ELF-1 (cell line): ENCODE measurements around the gene BCORL1.
A peak's percentile ranks its signal among the peaks of the same experiment; 100 is the strongest.

Experiments used
- DNase-seq: peaks from one replicate; pipeline ENCODE4 v3.0.0-alpha.2; 2016; ENCODE audit warnings: low read depth, low spot score

Gene BCORL1

DNA sequence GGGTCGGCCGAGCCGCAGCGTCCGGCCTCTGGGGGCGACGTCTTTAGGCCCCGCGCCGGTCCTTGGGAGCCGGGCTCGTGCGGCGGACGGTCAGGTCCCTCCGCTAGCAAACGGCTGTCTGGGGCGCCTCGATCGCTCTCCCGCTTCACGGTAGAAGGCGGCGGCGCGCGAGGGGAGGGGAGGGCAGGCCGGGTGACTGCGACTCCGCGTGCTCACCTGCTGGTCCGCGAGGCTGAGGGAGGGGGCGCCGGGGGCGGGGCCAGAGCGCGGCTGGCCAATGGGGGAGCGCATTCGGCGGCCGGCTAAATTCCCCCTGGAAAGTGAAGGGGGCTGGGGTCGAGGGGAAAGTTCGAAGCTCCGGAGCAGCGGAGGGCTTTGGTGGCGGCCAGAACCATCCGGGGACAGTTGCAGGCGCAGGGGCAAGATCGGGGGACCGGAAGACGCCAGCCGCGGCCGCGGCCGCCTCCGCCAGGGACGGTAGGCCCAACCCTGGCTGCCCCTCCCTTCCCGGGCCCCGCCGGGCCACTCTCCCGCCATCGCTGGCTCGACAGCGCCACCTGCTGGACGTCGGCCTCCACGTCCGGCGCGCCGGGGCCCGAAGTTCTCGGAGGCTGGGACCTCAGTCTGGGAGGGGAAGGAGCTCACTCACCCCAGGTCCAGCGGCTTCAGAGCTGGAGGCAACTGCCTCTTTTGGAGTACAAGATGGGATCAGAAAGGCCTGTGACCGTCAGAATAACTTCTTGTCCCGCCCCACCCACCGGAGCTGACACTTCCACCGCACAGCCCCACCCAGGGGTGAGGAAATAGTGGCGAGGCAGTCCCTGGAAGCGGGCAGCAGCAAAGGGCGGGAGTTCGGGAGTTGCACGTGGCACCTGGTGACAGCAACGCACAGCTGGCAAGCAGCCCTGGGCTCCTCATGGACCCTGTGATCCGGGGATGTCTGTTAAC lies 78.0 kb downstream of the BCORL1 start:
- DNase-seq = peak; percentile 95

GRCh38 chrX:130066975-130067615 lies 84.7 kb downstream of the BCORL1 start:
- DNase-seq = no peak

- DNase-seq = no peak
Observed at GRCh38 chrX:130071611-130072344, 89.3 kb downstream of the BCORL1 start.

DNA sequence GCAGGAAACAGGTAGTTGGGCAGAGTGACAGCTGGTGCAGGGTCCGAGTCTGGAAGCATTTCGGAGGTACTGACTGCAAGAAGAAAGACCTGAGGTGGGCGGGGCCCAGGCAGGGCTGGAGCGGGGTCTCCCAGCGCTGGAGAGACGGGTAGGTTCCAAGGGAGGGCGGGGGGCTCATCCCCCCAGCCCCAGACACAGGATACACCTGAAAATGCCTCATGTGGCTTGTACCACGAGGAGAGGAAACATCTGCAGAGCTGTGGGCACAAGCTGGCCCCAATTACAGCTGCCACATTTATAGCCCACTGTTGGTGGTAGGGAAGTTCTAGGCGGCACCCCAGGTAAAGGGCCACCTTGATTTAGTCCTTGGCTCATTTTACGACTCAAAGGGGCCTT lies 89.9 kb downstream of the BCORL1 start:
- no peak for DNase-seq

- no peak for DNase-seq
Observed at GRCh38 chrX:130075777-130076176, 93.3 kb downstream of the BCORL1 start.

DNA sequence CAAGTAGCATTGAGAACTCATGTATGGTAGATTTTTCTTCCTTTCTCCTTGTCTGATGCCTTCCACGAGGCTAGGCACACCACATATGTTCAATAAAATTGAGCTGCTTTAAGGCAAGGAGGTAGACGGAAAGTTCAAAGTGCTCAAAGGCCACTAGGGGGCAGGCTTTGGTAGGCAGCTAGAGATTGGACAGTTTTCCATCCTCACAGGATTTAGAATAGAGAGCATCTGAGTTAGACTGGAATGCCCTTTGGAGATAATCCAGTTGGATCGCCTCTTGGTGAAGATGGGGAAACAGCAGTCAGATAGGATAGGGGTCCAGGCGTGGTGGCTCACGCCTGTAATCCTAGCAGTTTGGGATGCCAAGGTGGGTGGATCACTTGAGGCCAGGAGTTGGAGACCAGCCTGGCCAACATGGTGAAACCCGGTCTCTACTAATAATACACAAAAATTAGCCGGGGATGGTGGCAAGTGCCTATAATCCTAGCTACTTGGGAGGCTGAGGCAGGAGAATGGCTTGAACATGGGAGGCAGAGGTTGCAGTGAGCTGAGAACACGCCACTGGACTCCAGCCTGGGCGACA lies 97.5 kb downstream of the BCORL1 start:
- DNase-seq = peak; percentile 83

GRCh38 chrX:130080791-130081367 lies 98.4 kb downstream of the BCORL1 start:
- no peak for DNase-seq

DNA sequence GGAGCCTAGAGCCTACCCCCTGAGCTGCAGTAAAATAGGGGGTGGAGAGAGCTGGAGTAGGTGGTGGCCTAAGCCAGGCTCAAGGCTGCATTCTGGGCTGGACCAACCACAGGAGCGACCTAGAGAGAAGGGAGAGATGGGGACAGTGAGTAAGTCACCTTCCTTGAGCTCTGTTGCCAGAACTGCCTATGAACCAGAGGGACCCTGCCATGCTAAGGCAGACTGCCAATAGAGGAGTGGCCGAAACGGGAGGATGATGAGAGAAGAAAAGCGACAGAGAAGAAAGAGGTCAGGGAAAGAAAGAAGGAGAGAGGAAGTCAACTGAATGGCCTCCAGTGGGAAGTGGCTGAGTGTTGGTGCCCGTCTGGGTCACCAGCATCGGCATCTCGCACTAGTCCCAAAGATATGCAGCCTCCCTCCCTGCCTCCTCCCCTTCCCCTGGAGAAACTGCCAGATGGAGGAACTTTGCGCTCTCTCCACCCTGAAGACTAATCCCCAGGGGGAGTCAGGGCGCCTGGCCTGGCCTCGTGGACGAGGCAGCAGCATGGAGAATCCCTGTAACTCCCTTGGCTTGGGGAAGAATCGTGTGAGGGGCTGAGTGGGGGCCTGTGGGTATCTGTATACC lies 99.1 kb downstream of the BCORL1 start:
- DNase-seq = no peak

GRCh38 chrX:130082244-130083106 lies 100.0 kb downstream of the BCORL1 start:
- no peak for DNase-seq

GRCh38 chrX:130083107-130083490 lies 100.7 kb downstream of the BCORL1 start:
- DNase-seq = peak; percentile 71

GRCh38 chrX:130083656-130084382 lies 101.4 kb downstream of the BCORL1 start:
- DNase-seq = peak; percentile 27

DNA sequence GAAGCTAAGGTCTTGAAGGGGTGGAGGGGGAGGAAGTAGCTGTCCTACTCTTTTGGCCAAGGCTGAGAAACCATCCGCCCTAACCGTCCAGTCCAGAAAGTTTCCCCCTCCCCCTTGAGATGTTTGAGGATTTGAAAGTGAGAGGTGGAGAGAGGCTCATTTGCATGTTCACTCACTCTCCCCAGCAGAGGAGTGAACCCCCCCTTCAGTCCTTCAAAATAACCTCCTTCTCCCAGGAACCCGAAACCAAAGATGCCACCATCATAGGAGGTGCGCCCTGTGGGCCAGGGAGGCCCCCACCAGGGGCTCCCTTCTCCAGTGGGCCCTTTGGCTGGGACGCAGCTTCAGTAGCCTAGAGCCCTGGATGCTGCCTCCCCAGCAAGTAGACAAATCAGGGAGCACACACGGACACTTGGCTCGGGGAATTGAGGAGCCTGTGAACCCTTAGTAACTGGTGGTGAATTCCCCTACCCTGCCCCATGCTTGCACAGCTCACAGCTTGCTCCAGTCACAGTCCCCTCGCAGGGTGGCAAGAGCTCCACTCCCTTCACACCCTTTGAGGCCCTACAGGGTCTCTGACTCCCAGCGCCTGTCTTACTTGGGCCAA lies 102.3 kb downstream of the BCORL1 start:
- no peak for DNase-seq

- DNase-seq = no peak
Observed at GRCh38 chrX:130085551-130086446, 103.4 kb downstream of the BCORL1 start.

DNA sequence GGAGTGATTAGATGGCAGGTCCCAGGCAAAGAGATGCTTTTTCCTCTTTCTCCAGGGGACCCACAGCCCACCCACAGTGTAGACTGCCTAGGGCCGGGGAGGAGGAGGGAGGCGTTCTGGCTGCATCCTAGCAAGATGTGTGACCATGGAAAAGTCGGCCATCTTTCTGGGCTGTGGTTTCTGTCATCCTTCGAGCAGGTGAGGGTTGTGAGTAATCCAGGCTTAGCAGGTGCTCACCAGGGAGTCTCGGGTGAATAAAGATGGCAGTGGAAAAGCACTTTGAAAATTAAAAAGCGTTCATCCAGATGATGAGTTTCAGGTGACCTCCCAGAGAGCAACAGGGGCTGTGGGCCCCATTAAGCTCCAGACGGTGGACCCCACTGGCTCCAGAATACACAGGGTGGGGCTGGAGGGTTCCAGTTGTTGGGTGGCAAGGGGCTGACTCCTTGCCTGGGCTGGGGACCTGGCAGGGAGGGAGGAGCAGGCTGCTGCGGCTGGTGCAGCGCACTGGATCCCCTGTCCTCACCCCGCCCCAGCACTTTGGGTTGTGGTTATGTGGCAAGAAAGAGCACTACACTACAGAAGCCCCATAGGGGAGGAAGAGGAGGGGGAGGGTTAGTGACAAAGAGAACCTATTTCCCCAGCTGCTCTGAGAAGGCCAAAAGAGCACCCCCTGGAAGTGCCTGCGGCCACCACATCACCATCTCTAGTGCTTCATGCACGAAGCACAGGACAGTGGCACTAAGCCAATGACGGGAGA lies 104.2 kb downstream of the BCORL1 start:
- DNase-seq = peak; percentile 23

DNA sequence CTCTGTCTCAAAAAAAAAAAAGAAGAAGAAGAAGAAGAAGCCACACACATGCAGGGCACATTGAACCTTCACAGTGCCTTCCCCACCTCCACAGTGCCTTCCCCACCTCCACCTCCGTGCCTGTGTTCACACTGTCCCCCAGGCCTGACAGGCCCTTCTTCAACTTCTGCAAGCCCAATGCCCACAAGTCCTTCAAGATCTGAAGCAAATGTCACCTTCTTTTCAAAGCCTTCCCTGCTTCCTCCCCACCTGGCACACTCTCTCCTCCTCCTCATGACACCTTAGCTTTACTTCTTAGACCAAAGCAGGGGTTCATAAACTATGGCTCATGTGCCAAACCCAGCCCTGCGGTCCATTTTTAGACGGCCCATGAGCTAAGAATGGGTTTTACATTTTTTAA lies 107.9 kb downstream of the BCORL1 start:
- DNase-seq = no peak

DNA sequence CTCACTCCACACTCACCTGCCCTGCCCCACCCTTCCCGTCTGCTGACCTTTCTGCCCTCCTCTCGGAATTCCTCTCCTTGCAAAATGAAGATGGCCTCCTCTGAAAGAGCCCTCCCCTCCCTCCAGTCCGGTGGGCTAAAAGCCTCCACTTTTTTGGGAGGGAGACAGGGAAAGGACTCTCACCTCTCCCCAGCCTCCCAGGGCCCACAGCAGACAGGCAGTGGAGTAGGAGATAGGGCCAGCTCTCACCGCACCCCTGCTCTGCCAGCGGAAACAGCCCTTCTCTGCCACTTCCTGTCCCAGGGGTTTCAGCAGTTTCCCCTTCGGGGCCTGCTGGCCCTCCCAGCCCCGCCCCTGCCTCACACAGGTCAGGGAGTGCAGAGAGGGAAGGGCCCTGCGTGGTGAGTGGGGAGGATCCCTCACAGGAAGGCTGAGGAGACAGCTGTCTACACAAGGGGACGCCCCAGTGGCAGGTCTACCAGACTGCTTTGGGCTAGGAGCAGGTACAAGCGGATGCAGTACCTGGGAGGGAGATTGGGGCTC lies 109.6 kb downstream of the BCORL1 start:
- DNase-seq = peak; percentile 60

GRCh38 chrX:130093271-130093670 lies 110.8 kb downstream of the BCORL1 start:
- DNase-seq = no peak
